SK-N-SH (cell line): ENCODE measurements around the gene MCTS1.

ENCODE experiments used
- CHD2 ChIP-seq: fragments of 150-350 bp; IDR thresholded peaks from 2 replicates; pipeline ENCODE4 v1.6.1; 2018; ENCODE audit warnings: low read length; ENCODE audit not compliant: partially characterized antibody
- CTCF ChIP-seq: fragments of 200-600 bp; sonication (generic); IDR thresholded peaks from 2 replicates; pipeline ENCODE4 v1.6.1; 2017; ENCODE audit warnings: antibody characterized with exemption, mild to moderate bottlenecking, moderate library complexity
- EP300 ChIP-seq, 2 experiments: IDR thresholded peaks; 2 replicates each; pipeline versions ENCODE4 v1.4.0 to v1.6.1; 2012; ENCODE audit warnings: borderline replicate concordance in 1 of 2, low read depth in 1 of 2, low read length in 1 of 2
- EZH2phosphoT487 ChIP-seq: fragments of 200-600 bp; sonication (generic); IDR thresholded peaks from 2 replicates; pipeline ENCODE4 v1.6.1; 2017; ENCODE audit warnings: low read depth, mixed run types, mild to moderate bottlenecking, antibody characterized with exemption, moderate library complexity, borderline replicate concordance
- FOXJ3 ChIP-seq: sonication (generic); formaldehyde crosslinking; IDR thresholded peaks from 2 replicates; pipeline ENCODE4 v1.5.1; 2020; ENCODE audit warnings: mild to moderate bottlenecking, missing genetic modification reagents
- GATA2 ChIP-seq: sonication (generic); formaldehyde crosslinking; IDR thresholded peaks from 2 replicates; pipeline ENCODE4 v1.5.0; 2020; ENCODE audit warnings: mild to moderate bottlenecking, missing genetic modification reagents
- IRF3 ChIP-seq: fragments of 150-350 bp; IDR thresholded peaks from 2 replicates; pipeline ENCODE4 v1.6.1; 2016; ENCODE audit warnings: mild to moderate bottlenecking, low read depth, low read length
- JUND ChIP-seq: IDR thresholded peaks from 2 replicates; pipeline ENCODE4 v1.4.0; 2012
- MAX ChIP-seq: IDR thresholded peaks from 2 replicates; pipeline ENCODE4 v1.4.0; 2012; ENCODE audit warnings: low read depth
- NRF1 ChIP-seq: IDR thresholded peaks from 2 replicates; pipeline ENCODE4 v1.6.1; 2012; ENCODE audit warnings: low read depth, mild to moderate bottlenecking, low read length
- POLR2AphosphoS5 ChIP-seq: IDR thresholded peaks from 2 replicates; pipeline ENCODE4 v1.6.1; 2012; ENCODE audit warnings: low read depth, low read length
- RFX5 ChIP-seq: IDR thresholded peaks from 2 replicates; pipeline ENCODE4 v1.6.1; 2012; ENCODE audit warnings: mild to moderate bottlenecking, improper control_type of control experiment, low read length
- YY1 ChIP-seq: IDR thresholded peaks from 2 replicates; pipeline ENCODE4 v1.4.0; 2012; ENCODE audit warnings: low read depth, mild to moderate bottlenecking
- ZBTB33 ChIP-seq: IDR thresholded peaks from 2 replicates; pipeline ENCODE4 v1.4.0; 2012; ENCODE audit warnings: low read depth, borderline replicate concordance

GRCh38 chrX:120660637-120661036 is 56.7 kb downstream of the MCTS1 start:
- TF ChIP-seq IRF3 (no peak), POLR2AphosphoS5 (no peak), CTCF (no peak), EZH2phosphoT487 (no peak), JUND (no peak), CHD2 (no peak), FOXJ3 (CRISPR knock-in tag) (no peak), YY1 (no peak), RFX5 (no peak), MAX (no peak), NRF1 (no peak), GATA2 (no peak), EP300 (IDR thresholded peaks at IDR 0.05; ENCODE audit: borderline replicate concordance in 1 of 2, low read depth in 1 of 2, low read length in 1 of 2) (no peak), ZBTB33 (no peak)
